HG03571 (cell line): ENCODE measurements around the gene TASOR2.
A peak's percentile ranks its signal among the peaks of the same experiment; 100 is the strongest.

Source experiments
- ATAC-seq: cut with Tn5 transposase; IDR thresholded peaks from one replicate; pipeline ENCODE4 v1.9.1; 2021; ENCODE audit not compliant: unreplicated experiment

Gene TASOR2

DNA sequence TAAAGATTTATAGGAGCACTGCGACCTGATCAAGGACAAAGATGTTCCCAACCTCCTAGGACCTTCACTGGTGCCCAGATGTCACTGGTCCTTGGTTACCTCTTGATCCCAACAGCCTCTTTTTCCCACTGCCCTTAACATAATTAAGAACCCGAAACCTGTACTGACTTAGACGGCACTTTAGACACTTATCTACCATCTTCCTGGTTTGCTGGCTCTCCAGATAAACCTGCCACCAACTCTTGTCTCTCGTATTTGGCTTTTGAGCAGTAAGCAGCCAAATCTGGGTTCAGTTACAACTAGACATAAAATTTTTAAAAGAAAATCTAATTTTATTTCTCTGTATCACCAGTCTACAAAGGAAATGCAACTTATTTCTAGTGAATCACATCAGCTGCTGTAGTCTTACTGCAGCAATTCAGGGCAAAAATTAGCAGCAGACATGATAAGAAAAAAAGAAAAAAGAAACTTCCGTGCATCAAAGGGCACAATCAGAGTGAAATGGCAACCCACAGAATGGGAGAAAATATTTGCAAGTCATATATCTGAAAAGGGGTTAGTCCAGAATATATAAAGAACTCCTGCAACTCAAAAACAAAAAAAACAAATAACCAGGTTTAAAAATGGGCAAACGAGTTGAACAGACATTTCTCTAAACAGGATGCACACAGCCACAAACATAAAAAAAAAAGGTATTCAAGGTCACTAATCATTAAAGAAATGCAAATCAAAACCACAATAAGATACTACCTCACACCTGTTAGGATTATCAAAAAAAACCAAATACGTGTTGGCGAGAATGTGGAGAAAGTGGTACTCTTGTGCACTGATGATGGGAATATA is 27.7 kb upstream of the TASOR2 start:
- no peak for ATAC-seq

GRCh38 chr10:5658871-5659618 is 25.6 kb upstream of the TASOR2 start:
- no peak for ATAC-seq

- ATAC-seq = peak; percentile 69
These were observed 24.7 kb upstream of the TASOR2 start for GRCh38 chr10:5659702-5660528.

DNA sequence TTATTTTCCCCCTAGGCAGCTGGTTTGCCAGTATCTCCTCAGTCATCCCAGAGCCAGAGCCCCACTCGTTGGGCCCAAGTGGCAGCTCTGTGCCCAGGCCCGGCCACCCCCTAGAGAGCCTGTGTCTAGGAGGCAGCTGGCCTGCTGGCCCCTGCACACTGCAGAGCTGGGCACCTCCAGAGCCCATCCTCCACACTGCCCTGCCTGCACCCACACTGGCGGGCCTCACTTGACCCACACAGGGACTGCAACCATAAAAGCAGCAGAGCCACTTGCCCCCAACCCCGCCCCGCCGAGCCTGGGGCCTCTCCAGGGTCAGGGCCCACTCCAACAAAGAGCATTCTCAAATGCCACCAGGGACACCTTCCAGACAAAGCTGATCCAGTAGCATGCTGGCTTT is 23.6 kb upstream of the TASOR2 start:
- ATAC-seq = no peak

DNA sequence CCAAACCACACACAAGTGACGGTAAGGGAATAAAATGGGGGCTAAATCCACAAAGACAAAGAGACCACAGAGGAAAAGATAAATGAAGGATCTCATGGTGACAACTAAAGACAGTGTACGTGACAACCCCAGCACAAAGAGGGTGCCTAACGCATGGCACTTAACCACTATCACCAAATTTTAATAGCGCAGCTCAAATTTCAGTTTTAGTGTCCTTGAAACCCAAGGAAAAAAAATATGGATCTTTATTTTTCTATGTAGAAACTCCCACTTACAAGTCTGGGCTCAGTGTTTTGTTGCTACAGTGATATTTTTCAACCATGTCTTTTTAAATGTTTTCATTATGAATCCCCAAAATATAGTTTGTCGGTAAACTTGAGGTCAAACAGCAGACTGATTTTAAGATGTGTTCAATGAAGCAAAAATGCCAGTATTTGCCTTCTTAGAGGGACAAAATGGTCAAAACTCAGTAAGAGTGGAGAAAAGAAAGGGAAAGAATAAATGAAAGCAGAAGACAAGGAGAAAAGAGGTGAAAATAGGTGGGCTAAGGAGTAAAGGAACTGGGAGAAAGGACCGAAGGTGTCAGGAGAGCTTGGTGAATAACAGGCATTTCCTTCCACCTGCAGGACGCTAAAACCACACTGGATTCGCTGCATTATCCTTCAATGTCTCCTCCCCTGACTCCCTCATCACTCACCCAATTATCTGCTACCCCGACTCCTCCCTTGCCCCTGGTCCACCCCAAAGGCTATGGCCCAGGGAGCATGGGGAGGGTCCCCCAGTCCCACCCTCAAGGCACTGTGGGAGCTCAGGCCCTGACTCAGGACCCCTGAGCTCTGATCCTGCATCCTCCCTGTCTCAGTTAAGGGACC is 21.7 kb upstream of the TASOR2 start:
- no peak for ATAC-seq

- no peak for ATAC-seq
These were observed 20.8 kb upstream of the TASOR2 start for GRCh38 chr10:5663692-5664427.

DNA sequence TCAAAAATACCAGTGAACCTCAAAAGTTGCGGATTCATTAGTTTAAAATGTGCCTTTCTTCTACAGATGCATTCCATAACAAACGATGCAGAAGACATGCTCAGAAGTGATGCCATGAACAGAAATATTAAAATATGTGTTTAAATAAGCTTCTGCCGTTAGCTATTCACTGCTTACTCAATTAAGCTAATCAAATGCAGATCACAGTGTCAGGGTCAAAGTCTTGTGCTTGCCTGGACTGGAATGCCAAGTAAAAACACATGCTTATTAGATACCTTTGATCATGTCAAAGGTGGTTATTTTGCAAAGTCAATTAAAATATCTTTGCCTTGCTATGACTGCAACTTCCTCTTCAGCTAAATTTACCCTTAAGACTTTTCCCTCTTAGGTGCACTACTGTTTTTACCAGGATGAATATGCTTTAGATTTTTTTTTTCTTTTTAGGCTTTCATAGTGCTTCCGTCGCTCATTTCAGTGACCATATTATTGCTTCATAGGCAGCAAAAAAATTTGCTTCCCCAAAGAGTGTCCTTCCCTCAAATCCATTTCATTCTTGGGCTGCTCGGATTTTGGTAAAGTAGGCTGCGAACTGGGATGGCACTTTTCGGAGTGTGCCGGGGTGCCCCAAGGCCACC is 19.1 kb upstream of the TASOR2 start:
- no peak for ATAC-seq

- peak; percentile 74 for ATAC-seq
These were observed 18.4 kb upstream of the TASOR2 start, which contains the start of gene ASB13 for GRCh38 chr10:5666008-5666840. Gene ASB13 (minus strand): TSS chr10:5666595. CDS start chr10:5666551, 44 bp downstream.

DNA sequence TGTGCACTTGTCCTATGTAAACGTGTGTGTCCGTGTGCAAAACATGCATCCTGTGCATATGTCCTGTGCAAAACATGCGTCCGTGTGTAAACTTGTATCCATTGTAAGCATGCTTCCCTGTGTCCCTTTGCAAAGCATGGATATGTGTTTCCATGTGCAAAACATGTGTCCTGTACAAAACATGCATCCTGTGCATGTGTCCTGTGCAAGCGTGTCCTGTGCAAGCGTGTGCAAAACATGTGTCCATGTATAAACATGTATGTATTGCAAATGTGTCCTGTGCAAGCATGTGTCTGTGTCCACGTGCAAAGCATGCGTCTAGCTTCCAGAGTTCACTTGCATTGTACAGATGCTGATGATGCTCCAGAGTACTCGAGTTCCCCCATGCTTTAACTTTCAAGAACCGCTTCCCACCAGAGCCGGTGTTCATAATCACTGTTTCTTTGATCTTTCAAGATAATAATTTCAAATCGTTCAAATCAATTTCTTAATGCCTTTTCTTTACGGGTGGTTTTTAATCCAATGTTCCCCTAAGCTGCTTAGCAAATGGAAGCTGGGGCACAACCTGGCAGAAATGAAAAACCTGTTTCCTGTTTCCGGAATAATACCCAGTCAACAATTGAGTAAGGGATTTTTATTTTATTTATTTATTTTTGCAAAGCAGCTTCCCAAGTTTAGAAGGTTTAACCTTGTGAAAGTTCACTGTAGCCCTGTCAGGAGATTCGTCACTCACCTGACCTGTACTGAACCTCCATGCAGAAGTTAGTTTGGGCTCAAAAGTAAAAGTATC is 17.6 kb upstream of the TASOR2 start:
- ATAC-seq = no peak

DNA sequence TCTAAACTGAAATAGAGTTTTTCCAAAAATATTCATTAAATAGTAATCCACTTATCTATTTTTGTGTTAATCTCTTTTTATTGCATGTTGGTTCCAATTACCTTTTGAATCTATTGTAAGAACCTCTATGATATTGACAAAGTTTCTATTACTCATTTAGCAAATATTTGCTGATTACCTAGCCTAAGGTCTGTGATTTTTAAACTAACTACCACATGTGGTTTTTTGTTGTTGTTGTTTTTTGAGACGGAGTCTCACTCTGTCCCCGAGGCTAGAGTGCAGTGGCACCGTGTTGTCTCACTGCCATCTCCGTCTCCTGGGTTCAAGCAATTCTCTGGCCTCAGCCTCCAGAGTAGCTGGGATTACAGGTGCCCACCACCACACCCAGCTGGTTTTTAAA is 16.2 kb upstream of the TASOR2 start:
- no peak for ATAC-seq

- ATAC-seq = no peak
These were observed 15.0 kb upstream of the TASOR2 start for GRCh38 chr10:5669604-5670003.

GRCh38 chr10:5670662-5671375 is 13.8 kb upstream of the TASOR2 start:
- ATAC-seq = no peak

DNA sequence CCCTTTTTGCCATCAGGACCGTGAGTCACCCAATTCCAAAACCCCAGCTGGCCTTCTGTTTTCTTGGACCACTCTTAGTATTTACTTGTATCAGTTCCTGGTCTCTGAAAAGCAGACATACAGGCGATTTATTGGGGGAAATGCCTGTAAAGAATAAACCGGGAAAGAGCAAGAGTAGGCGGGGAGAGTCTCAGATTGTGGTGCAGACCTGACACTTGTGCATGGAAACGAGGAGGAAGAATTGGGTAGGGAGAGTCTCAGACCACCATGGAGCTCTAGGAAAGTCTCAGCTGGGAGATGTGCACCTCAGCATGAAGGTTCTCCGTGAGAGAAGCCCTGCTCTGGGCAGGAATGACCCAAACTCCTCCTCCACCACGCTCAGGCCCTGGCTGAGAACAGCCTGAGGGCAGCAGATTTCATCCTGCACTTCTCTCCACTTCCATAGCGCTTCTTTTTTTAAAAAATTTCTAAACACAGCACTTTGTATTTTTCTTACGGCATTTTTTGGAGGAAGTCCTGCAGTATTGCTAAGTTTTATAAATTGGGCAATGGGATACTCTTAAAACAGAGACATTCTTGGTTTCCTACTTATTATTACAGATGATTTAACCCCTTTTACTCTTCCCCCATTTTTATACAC is 6.1 kb upstream of the TASOR2 start:
- no peak for ATAC-seq

DNA sequence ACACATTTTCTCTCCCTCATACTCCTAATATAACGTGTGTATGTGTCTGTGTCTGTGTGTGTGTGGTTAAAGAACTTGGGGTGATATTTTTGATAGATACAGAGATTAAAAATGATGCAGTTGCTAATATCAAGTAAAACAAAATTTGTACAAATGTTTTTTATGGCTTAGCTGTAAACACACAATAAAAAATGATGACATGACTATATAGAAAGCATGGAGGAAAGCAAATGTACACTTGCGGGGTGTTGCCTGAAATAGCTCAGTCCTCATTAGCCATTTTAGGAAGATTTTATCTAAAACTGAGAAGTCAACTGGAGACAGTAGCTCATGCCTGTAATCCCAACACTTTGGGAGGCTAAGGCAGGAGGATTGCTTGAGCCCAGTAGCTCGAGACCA is 5.6 kb upstream of the TASOR2 start:
- ATAC-seq = no peak

GRCh38 chr10:5679606-5680005 is 5.0 kb upstream of the TASOR2 start:
- ATAC-seq = no peak

DNA sequence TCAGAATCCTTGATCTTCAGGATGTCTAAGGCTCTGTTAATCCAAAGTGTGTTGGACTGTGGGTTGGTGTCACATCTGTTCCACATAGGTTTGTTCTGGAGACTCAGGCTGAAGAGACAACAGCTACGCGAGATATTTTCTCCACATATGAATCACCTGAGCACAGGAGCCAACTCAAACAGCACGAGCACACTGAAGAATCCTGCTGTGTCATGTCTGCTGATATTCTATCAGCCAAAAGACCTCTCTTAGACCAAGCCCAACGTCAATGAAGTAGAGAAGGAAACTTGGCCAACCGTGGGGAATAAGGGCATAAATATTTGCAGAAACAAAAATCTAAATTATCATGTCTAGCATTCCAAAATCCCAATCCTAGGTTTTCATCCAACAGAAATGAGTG is 2.7 kb upstream of the TASOR2 start:
- no peak for ATAC-seq
